BLaER1 treated with 17β-estradiol and CSF1 and Interleukin-3, amounts not matched to agents 10 nM and 100 nM (cell line): Measurements from ENCODE around the gene MAPKAPK2.
A peak's percentile ranks its signal among the peaks of the same experiment; 100 is the strongest.

Experiments used
- H3K27ac ChIP-seq, 11 experiments: shearing (Covaris generic); formaldehyde crosslinking; 2 replicates each; pipeline ENCODE4 v1.8.1; 2022
- H3K27me3 ChIP-seq, 11 experiments: shearing (Covaris generic); formaldehyde crosslinking; 2 replicates each; pipeline ENCODE4 v1.8.1; 2022
- H3K36me3 ChIP-seq, 11 experiments: shearing (Covaris generic); formaldehyde crosslinking; 2 replicates each; pipeline ENCODE4 v1.8.1; 2022
- H3K4me1 ChIP-seq, 10 experiments: shearing (Covaris generic); formaldehyde crosslinking; 2 replicates each; pipeline ENCODE4 v1.8.1; 2022
- H3K4me2 ChIP-seq, 11 experiments: shearing (Covaris generic); formaldehyde crosslinking; 2 replicates each; pipeline ENCODE4 v1.8.1; 2022
- H3K4me3 ChIP-seq, 10 experiments: shearing (Covaris generic); formaldehyde crosslinking; 2 replicates each; pipeline ENCODE4 v1.8.1; 2022
- H3K9ac ChIP-seq, 11 experiments: shearing (Covaris generic); formaldehyde crosslinking; 2 replicates each; pipeline ENCODE4 v1.8.1; 2022
- H3K9me3 ChIP-seq, 11 experiments: shearing (Covaris generic); formaldehyde crosslinking; replicated peaks in 1 of 11; 2 replicates each; pipeline ENCODE4 v1.8.1; 2022
- H4K20me1 ChIP-seq, 11 experiments: shearing (Covaris generic); formaldehyde crosslinking; 2 replicates each; pipeline ENCODE4 v1.8.1; 2022
- Cebpa-rat ChIP-seq, 11 experiments: shearing (Covaris generic); IDR thresholded peaks; 2 replicates each; pipeline ENCODE4 v1.8.1; 2022

MAPKAPK2 gene

GRCh38 chr1:206668874-206669410 is 15.8 kb upstream of the MAPKAPK2 start:
- no peaks in the 10 kb centered on the region for H3K9me3 ChIP-seq
- H3K27me3 ChIP-seq, result peaks cover 0 to 64% (median 0%) of the 10 kb centered on the region in 11 experiments; a peak in 4 of 22 replicates
- H3K9ac ChIP-seq, result no peak overlapping the region
- no peak for TF ChIP-seq Cebpa-rat (IDR thresholded peaks at IDR 0.05)
- H3K4me1 ChIP-seq, result peaks cover 57 to 100% (median 88%) of the 10 kb centered on the region in 10 experiments
- no peak overlapping the region; a peak in 1 of 22 replicates for H3K27ac ChIP-seq
- peak overlapping the region in 8 of 11 experiments; percentile 37 to 100 (median 96); a peak in 14 of 22 replicates for H3K4me2 ChIP-seq
- H4K20me1 ChIP-seq, result peaks cover 0 to 27% (median 0%) of the 10 kb centered on the region in 11 experiments; a peak in 6 of 22 replicates
- H3K4me3 ChIP-seq, result no peak overlapping the region
- no peaks in the 10 kb centered on the region for H3K36me3 ChIP-seq

GRCh38 chr1:206672011-206672688 is 12.6 kb upstream of the MAPKAPK2 start:
- Histone ChIP-seq H4K20me1 (peaks cover 0 to 49% (median 0%) of the 10 kb centered on the region in 11 experiments; a peak in 6 of 22 replicates), H3K4me2 (peak overlapping the region; percentile 69 to 92 (median 78)), H3K9ac (peak overlapping the region in 2 of 11 experiments; percentile 6 to 45; a peak in 5 of 22 replicates), H3K36me3 (no peaks in the 10 kb centered on the region), H3K4me3 (peak overlapping the region in 1 of 10 experiments; percentile 9; a peak in 1 of 20 replicates), H3K9me3 (no peaks in the 10 kb centered on the region), H3K27ac (peak overlapping the region in 5 of 11 experiments; percentile 2 to 60 (median 31); a peak in 8 of 22 replicates), H3K4me1 (peaks cover 44 to 100% (median 86%) of the 10 kb centered on the region in 10 experiments), H3K27me3 (peaks cover 0 to 77% (median 0%) of the 10 kb centered on the region in 11 experiments; a peak in 6 of 22 replicates)
- no peak for TF ChIP-seq Cebpa-rat (IDR thresholded peaks at IDR 0.05)

GRCh38 chr1:206672844-206673758 is 11.6 kb upstream of the MAPKAPK2 start:
- Histone ChIP-seq H3K36me3 (no peaks in the 10 kb centered on the region), H3K4me3 (peak overlapping the region in 2 of 10 experiments; percentile 1 to 9; a peak in 1 of 20 replicates), H3K9me3 (no peaks in the 10 kb centered on the region), H3K27ac (peak overlapping the region in 5 of 11 experiments; percentile 0 to 60 (median 31); a peak in 6 of 22 replicates), H4K20me1 (peaks cover 0 to 56% (median 0%) of the 10 kb centered on the region in 11 experiments; a peak in 6 of 22 replicates), H3K4me1 (peaks cover 39 to 100% (median 84%) of the 10 kb centered on the region in 10 experiments), H3K27me3 (peaks cover 0 to 81% (median 0%) of the 10 kb centered on the region in 11 experiments; a peak in 6 of 22 replicates), H3K9ac (peak overlapping the region in 1 of 11 experiments; percentile 6; a peak in 1 of 22 replicates), H3K4me2 (peak overlapping the region; percentile 69 to 92 (median 78))
- no peak for TF ChIP-seq Cebpa-rat (IDR thresholded peaks at IDR 0.05)

- Histone ChIP-seq H3K4me2 (peak overlapping the region; percentile 69 to 92 (median 78); a peak in 21 of 22 replicates), H3K4me1 (peaks cover 42 to 100% (median 86%) of the 10 kb centered on the region in 10 experiments), H3K27ac (peak overlapping the region in 1 of 11 experiments; percentile 40; a peak in 1 of 22 replicates)
Measured at GRCh38 chr1:206674236-206674635, 10.5 kb upstream of the MAPKAPK2 start.

GRCh38 chr1:206674745-206675175 is 9.9 kb upstream of the MAPKAPK2 start:
- peak overlapping the region in 2 of 11 experiments; percentile 17 to 40; a peak in 3 of 22 replicates for H3K27ac ChIP-seq
- no peaks in the 10 kb centered on the region for H3K36me3 ChIP-seq
- peaks cover 48 to 100% (median 91%) of the 10 kb centered on the region in 10 experiments for H3K4me1 ChIP-seq
- peaks cover 0 to 61% (median 0%) of the 10 kb centered on the region in 11 experiments; a peak in 6 of 22 replicates for H4K20me1 ChIP-seq
- peak overlapping the region; percentile 6 to 84 (median 69); a peak in 19 of 22 replicates for H3K4me2 ChIP-seq
- peaks cover 0 to 82% (median 0%) of the 10 kb centered on the region in 11 experiments; a peak in 7 of 22 replicates for H3K27me3 ChIP-seq
- TF ChIP-seq Cebpa-rat (IDR thresholded peaks at IDR 0.05), result no peak
- H3K4me3 ChIP-seq, result no peak overlapping the region
- H3K9me3 ChIP-seq, result no peaks in the 10 kb centered on the region
- H3K9ac ChIP-seq, result 0 out of 22 replicates have a peak overlapping the region, but pooled peaks of 1 of the 11 experiments have one; percentile 35

More at GRCh38 chr1:206674236-206674635, 10.5 kb upstream of the MAPKAPK2 start:
- H3K4me3 ChIP-seq, result no peak overlapping the region
- no peaks in the 10 kb centered on the region for H3K9me3 ChIP-seq
- no peak overlapping the region for H3K9ac ChIP-seq
- TF ChIP-seq Cebpa-rat (IDR thresholded peaks at IDR 0.05), result no peak
- peaks cover 0 to 58% (median 0%) of the 10 kb centered on the region in 11 experiments; a peak in 6 of 22 replicates for H4K20me1 ChIP-seq
- peaks cover 0 to 84% (median 0%) of the 10 kb centered on the region in 11 experiments; a peak in 7 of 22 replicates for H3K27me3 ChIP-seq
- H3K36me3 ChIP-seq, result no peaks in the 10 kb centered on the region

GRCh38 chr1:206676499-206676898 is 8.2 kb upstream of the MAPKAPK2 start:
- Histone ChIP-seq H3K9ac (no peak overlapping the region), H3K9me3 (no peaks in the 10 kb centered on the region), H3K36me3 (no peaks in the 10 kb centered on the region), H3K4me3 (no peak overlapping the region), H4K20me1 (peaks cover 0 to 66% (median 0%) of the 10 kb centered on the region in 11 experiments; a peak in 6 of 22 replicates), H3K27ac (no peak overlapping the region), H3K27me3 (peaks cover 0 to 75% (median 0%) of the 10 kb centered on the region in 11 experiments; a peak in 7 of 22 replicates), H3K4me1 (peaks cover 63 to 100% (median 93%) of the 10 kb centered on the region in 10 experiments), H3K4me2 (peak overlapping the region in 9 of 11 experiments; percentile 4 to 84 (median 75); a peak in 15 of 22 replicates)
- TF ChIP-seq Cebpa-rat (IDR thresholded peaks at IDR 0.05), result no peak

GRCh38 chr1:206678490-206678889 is 6.2 kb upstream of the MAPKAPK2 start:
- Histone ChIP-seq H3K27me3 (peaks cover 0 to 85% (median 0%) of the 10 kb centered on the region in 11 experiments; a peak in 8 of 22 replicates), H3K9ac (no peak overlapping the region), H3K4me3 (no peak overlapping the region), H4K20me1 (peaks cover 0 to 57% (median 9%) of the 10 kb centered on the region in 11 experiments; a peak in 10 of 22 replicates), H3K36me3 (no peaks in the 10 kb centered on the region), H3K9me3 (no peaks in the 10 kb centered on the region), H3K4me1 (peaks cover 60 to 100% (median 93%) of the 10 kb centered on the region in 10 experiments), H3K27ac (no peak overlapping the region), H3K4me2 (peak overlapping the region in 8 of 11 experiments; percentile 18 to 98 (median 95); a peak in 12 of 22 replicates)
- TF ChIP-seq Cebpa-rat (IDR thresholded peaks at IDR 0.05), result no peak
